ENCODE data around the gene PEPD. TPM values are rescaled to one million over a fixed set of nuclear protein-coding genes. Genes with fewer than 3 reads are reported as not detected.
A peak's percentile ranks its signal among the peaks of the same experiment; 100 is the strongest.

The PEPD gene
- total RNA-seq, 1 donor from 2014 or later: 15.0 TPM

DNA sequence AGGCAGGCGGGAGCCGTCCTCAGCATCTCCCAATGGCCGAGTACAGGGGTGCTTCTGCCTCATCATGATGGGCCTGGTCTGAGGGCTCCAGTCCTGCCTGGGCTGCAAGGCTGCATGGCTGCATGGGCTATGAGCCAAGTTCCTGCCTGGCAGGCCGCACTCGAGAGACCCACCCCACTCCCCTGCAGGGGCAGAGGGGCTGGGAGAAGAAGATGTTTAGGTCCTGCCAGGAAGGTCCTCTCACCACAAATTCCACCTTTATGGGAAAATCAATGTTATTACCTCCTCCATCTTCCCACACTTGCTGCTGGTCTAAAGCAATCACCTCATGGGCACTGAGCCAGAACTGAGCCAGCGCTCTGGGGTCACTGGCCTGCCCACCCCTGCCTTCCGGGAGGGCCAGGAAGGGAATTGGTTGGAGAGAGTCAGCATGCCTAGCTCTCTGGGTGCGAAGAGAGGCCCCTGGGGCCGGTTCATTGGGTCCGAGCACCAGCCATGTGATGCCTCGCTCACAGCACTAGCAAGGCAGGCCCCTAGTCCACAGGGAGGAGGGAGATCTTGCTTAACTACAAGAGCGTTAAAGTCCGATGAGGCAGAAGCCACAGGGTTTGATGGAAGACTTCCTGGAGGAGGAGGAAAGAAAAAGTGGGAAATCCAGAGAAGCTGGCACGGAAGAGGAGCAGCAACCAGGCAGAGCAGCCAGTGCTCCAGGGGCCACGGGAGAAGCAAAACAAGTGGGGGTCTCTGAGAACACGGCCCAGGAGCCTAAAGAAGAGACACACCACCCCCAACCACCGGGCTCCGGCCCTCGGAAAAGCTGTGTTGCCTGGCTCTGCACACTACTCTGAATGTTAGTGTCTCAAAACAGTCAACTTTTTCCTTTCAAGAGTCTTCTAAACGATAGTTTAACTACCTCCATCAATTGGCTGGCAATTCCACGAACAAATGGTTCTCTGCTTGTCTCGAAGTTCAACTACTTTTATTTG is 84.9 kb downstream of the PEPD start:
- no peaks in the 10 kb centered on the region for H3K9me3 Mint-ChIP-seq
- intact Hi-C loops (cut with micrococcal nuclease): no loop called here
- H3K4me1 Mint-ChIP-seq (ENCODE audit: low read depth): no peaks in the 10 kb centered on the region
- H3K36me3 Mint-ChIP-seq (ENCODE audit: low read depth): no peaks in the 10 kb centered on the region
- no peak overlapping the region for H3K4me3 Mint-ChIP-seq
- H3K27ac Mint-ChIP-seq: no peak overlapping the region
- no peak for DNase-seq (ENCODE audit: low spot score)
- H3K27me3 Mint-ChIP-seq (ENCODE audit: insufficient read depth): no peaks in the 10 kb centered on the region

DNA sequence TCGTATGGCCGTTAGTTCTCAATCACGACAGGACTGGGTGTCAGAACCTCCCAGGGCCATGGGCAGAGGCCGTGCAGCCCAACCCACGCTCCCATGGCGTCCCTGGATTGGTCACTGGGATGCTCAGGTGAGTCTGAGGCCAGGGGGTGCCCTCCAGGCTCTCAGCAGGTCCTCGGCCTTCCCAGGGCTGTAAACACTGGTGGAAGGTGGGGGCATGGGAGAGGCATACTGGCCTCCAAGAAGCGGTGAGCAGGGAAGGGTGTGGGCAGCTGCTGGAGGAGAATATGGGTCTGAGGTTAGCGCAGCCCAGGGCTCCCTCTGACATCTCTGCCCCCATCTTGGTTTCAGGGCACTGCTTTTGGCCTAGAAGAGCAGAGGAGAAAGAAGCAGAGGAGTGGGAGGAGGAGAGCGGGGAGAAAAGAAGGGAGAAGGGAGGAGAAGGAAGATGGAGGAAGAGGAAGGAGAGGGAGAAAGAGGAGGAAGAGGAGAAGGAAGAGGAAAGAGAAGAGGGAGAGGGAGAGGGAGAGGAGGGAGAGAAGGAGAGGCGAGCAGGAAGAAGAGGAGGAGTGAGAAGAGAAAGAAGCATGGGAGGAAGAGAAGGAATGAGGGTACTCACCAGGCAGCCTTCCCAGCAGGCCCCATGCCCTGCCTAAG is 85.8 kb downstream of the PEPD start:
- H3K27ac Mint-ChIP-seq: no peak overlapping the region
- H3K36me3 Mint-ChIP-seq (ENCODE audit: low read depth): no peaks in the 10 kb centered on the region
- no peak for DNase-seq (ENCODE audit: low spot score)
- H3K27me3 Mint-ChIP-seq (ENCODE audit: insufficient read depth): no peaks in the 10 kb centered on the region
- intact Hi-C loops (cut with micrococcal nuclease): no loop called here
- peaks cover under 1% of the 10 kb centered on the region for H3K4me1 Mint-ChIP-seq (ENCODE audit: low read depth)
- H3K4me3 Mint-ChIP-seq: no peak overlapping the region
- H3K9me3 Mint-ChIP-seq: no peaks in the 10 kb centered on the region

DNA sequence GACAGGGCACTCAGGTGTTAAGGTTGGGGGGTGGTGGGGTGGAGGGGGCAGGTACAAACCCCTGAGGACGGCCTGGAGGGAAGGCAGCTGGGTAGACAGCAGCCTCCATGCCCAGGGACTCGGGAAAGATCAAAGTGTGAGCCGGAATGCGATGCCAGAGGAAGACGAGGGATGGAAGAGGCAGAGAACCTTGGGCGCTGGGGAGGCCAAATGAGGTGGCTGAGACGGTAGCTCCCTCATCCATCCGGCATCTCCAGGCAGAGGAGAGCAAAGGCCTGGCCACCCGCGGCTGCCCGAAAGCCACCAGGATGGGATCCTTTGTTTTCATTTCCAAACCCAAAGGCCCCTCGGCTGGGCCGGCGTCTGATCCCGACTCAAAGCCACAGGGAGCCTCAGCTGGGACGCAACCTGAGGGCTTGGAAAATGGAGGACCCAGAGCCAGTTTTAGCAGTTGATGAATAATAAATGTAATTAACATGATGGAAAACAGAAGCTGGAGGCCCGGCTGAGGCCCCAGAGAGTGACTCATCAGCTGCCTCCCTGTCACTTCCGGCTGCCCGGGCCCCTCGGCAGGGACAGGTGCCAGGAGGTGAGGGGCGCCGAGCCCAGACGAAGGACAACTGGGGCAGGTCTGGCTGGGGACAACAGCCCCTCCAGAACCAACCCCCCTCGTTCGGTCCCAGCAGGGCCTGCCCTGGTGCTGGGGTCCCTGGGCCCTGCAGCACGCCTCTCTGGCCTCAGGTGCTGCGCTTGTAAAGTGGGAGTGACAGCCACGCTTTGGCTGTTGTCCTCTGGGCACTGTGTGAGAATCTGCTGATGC is 86.5 kb downstream of the PEPD start:
- peaks cover 6% of the 10 kb centered on the region for H3K4me1 Mint-ChIP-seq (ENCODE audit: low read depth)
- H3K27ac Mint-ChIP-seq: no peak overlapping the region
- intact Hi-C loops (cut with micrococcal nuclease): no loop called here
- no peak for DNase-seq (ENCODE audit: low spot score)
- H3K4me3 Mint-ChIP-seq: no peak overlapping the region
- H3K36me3 Mint-ChIP-seq (ENCODE audit: low read depth): no peaks in the 10 kb centered on the region
- peaks cover 2% of the 10 kb centered on the region for H3K27me3 Mint-ChIP-seq (ENCODE audit: insufficient read depth)
- no peaks in the 10 kb centered on the region for H3K9me3 Mint-ChIP-seq

DNA sequence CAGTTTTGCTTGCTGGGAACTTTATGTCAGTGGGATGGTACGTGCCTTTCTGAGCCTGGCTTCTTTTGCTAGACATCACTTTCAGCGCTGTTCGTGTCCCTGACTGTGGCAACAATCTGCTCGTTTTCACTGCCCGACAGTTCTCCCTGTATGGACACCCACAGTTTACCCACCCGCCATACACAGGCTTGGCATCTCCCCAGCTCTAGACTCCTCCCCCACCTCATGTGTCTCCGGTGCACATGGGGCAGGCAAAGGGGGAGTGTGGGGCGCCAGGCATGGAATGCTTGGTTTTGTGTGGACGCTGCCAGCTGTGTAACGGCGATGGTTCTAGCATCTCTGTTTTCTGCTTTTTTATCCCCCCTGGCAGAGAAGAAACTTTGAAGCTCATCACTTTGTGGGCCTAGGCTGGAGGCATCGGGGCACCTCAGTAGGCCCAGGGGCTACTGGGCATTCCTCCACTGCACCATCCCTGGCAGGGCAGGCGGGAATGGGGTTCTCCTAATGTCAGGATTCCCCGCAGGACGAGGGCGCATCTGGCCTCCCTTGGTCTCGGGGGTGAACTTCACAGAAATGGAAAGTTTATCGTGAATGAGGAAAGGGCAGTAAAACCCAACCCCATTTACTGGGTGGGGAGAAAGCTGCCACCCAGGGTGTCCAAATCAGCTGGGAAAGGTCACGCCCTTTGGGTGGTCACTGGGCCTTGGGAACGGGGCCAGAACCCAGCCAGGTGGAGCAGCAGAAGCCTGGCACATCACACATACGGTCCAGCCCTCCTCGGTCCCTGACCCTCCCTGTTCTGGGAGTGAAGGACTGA is 87.3 kb downstream of the PEPD start:
- intact Hi-C loops (cut with micrococcal nuclease): no loop called here
- no peak for DNase-seq (ENCODE audit: low spot score)
- H3K27me3 Mint-ChIP-seq (ENCODE audit: insufficient read depth): peaks cover 2% of the 10 kb centered on the region
- peaks cover 6% of the 10 kb centered on the region for H3K4me1 Mint-ChIP-seq (ENCODE audit: low read depth)
- H3K27ac Mint-ChIP-seq: no peak overlapping the region
- no peak overlapping the region for H3K4me3 Mint-ChIP-seq
- H3K9me3 Mint-ChIP-seq: no peaks in the 10 kb centered on the region
- H3K36me3 Mint-ChIP-seq (ENCODE audit: low read depth): no peaks in the 10 kb centered on the region

DNA sequence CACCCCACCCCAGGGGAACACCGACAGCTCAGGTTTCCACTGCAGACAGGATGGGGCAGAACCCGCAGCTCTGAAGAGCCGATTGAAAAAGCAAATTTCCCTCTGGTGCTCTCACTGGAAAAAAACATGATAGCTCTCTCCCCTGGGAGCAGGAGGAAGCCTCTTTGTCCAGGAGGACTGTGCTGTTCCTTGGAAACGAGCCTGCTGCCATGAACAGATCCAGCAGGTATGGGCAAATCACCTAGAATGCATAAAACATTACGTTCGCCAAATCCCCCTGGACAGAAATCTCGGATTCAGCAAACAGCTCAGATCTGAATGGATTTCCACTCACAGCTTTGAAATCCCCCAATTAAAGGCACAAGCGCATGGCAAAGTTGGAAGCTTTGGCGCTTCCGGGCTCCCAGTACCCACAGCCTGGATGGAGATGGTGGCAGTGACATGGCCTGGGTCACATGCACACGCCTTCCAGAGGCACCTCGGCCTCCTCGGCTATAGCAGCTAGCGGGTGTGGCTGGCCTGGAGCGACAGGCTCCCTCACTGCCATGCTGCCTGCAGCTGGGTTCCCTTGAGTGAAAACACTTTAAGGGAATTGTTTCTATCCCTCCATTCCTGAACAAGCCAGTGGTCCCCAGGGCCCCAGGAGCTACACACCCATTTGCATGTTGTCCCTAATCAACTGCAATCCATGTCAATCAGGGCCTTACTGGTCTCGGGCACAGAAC is 89.0 kb downstream of the PEPD start:
- Mint-ChIP-seq H3K9me3 (no peaks in the 10 kb centered on the region), H3K27me3 (ENCODE audit: insufficient read depth) (peaks cover 2% of the 10 kb centered on the region), H3K36me3 (ENCODE audit: low read depth) (no peaks in the 10 kb centered on the region), H3K4me3 (no peak overlapping the region), H3K4me1 (ENCODE audit: low read depth) (peaks cover 6% of the 10 kb centered on the region), H3K27ac (no peak overlapping the region)
- intact Hi-C loops (cut with micrococcal nuclease): no loop called here
- no peak for DNase-seq (ENCODE audit: low spot score)

DNA sequence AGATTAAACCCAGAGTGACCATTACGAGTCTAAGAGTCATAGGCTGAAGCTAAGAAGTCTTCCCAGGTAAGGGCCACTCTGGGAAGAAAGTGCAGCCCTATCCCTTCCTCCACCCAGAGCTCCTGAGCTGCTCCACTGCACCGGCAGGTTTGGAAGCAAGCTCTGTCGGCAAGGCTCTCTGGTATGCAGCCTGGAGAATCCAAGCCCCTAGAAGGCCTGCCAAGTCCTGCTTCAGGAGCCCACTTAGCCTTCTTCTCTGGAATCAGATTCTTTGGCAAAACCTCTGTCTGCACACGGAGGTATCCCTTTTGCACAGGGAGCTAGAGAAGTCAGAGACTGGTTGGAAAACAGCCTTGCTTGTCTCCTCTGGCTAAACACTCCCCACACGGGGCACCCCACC is 89.6 kb downstream of the PEPD start:
- Mint-ChIP-seq H3K4me1 (ENCODE audit: low read depth) (peaks cover 6% of the 10 kb centered on the region), H3K27ac (no peak overlapping the region), H3K9me3 (no peaks in the 10 kb centered on the region), H3K4me3 (no peak overlapping the region), H3K36me3 (ENCODE audit: low read depth) (no peaks in the 10 kb centered on the region), H3K27me3 (ENCODE audit: insufficient read depth) (peaks cover 2% of the 10 kb centered on the region)
- intact Hi-C loops (cut with micrococcal nuclease): no loop called here
- DNase-seq (ENCODE audit: low spot score): no peak

DNA sequence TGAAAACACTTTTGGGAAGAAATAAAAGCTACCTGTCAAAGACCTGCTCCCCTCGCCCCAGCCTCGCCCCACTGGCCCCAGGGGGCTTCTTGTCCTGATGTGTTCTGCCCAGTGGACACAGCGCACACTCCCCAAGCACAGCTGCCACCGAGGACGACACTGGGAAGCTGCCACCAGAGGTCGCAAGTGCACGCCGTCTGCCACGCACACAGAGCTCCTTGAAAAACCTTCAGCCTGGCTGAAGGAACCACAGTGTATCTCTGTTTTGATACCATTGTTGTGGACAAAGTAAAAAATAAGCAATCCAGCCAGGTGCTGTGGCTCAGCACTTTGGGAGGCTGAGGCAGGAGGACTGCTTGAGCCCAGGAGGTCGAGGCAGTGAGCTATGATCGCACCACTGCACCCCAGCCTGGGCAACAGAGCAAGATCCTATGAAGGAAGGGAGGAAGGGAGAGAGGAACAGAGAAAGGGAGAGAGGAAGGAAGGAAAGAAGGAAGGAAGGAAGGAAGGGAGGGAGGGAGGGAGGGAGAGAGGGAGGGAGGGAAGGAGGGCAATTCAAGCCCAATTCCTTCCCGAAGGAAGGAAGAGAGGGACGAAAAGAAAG is 90.8 kb downstream of the PEPD start:
- DNase-seq (ENCODE audit: low spot score): peak; percentile 37
- no peak overlapping the region for H3K27ac Mint-ChIP-seq
- H3K9me3 Mint-ChIP-seq: no peaks in the 10 kb centered on the region

DNA sequence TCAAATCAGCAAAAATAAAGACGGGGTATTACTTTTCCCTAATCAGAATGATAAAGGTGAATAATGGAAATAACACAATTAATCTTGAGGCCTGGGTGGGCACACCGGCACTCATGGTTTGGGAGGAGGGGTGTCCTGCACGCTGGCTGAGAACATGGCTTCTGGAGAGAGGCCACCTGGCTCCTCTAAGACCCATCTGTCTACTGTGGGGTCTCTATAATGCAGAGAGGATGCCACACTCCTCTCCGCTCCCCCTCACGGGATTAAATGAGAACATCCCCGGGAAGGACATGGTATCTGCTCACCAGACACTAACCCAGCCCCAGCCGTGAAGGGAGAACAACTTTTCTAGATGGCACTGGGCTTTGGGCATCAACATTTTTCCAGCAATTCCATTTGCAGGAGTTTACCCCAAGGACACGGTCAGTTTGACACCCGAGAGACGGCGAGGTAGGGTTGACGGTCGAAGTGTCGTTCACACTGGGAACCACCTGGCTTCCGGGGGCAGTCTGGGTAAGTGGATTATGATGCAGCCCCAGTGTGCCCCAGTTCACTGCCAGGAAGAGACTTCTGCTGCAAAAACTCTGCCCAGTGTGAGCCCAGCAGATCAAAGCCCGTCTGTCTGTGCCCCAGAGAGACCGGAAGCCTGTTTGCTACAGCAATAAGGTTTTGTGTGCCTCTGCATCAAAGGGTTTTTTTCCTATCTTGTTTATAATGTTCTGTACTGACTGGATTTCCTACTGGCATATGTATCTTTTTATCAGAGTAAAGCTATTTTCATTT is 91.5 kb downstream of the PEPD start:
- intact Hi-C loops (cut with micrococcal nuclease): no loop called here
- peaks cover 2% of the 10 kb centered on the region for H3K27me3 Mint-ChIP-seq (ENCODE audit: insufficient read depth)
- no peak for DNase-seq (ENCODE audit: low spot score)
- no peak overlapping the region for H3K27ac Mint-ChIP-seq
- H3K4me3 Mint-ChIP-seq: no peak overlapping the region
- H3K4me1 Mint-ChIP-seq (ENCODE audit: low read depth): peaks cover 6% of the 10 kb centered on the region
- H3K36me3 Mint-ChIP-seq (ENCODE audit: low read depth): no peaks in the 10 kb centered on the region
- H3K9me3 Mint-ChIP-seq: no peaks in the 10 kb centered on the region

More for the DNA sequence above, 90.8 kb downstream of the PEPD start:
- peaks cover 6% of the 10 kb centered on the region for H3K4me1 Mint-ChIP-seq (ENCODE audit: low read depth)
- intact Hi-C loops (cut with micrococcal nuclease): no loop called here
- H3K4me3 Mint-ChIP-seq: no peak overlapping the region
- no peaks in the 10 kb centered on the region for H3K36me3 Mint-ChIP-seq (ENCODE audit: low read depth)
- H3K27me3 Mint-ChIP-seq (ENCODE audit: insufficient read depth): peaks cover 2% of the 10 kb centered on the region

DNA sequence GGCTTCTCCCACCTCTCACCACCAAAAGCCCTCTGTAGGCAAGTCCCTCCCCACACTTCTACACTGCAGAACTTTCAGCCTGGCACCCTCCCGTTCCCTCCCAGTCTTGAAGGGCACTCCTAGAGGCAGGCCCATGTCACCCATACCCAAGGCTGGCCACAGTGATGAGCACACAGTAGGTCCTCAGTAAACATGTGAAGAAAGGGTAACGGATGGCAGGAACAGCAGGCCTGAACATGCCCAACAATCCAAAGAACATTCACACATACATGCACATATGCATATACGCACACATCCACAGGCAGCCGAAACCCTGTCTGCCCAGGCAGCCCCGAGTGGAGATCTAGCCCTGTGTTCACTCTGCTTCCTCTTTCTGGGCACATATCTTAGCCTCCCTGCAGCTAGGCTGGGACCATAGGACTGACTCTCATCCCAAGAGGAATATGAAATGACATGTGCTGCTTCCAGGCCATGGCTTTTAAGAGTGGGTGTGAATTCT is 92.9 kb downstream of the PEPD start:
- no peaks in the 10 kb centered on the region for H3K9me3 Mint-ChIP-seq
- intact Hi-C loops (cut with micrococcal nuclease): no loop called here
- DNase-seq (ENCODE audit: low spot score): no peak
- no peak overlapping the region for H3K4me3 Mint-ChIP-seq
- H3K27ac Mint-ChIP-seq: no peak overlapping the region
- H3K36me3 Mint-ChIP-seq (ENCODE audit: low read depth): no peaks in the 10 kb centered on the region
- H3K4me1 Mint-ChIP-seq (ENCODE audit: low read depth): peaks cover 6% of the 10 kb centered on the region
- H3K27me3 Mint-ChIP-seq (ENCODE audit: insufficient read depth): peaks cover 2% of the 10 kb centered on the region

DNA sequence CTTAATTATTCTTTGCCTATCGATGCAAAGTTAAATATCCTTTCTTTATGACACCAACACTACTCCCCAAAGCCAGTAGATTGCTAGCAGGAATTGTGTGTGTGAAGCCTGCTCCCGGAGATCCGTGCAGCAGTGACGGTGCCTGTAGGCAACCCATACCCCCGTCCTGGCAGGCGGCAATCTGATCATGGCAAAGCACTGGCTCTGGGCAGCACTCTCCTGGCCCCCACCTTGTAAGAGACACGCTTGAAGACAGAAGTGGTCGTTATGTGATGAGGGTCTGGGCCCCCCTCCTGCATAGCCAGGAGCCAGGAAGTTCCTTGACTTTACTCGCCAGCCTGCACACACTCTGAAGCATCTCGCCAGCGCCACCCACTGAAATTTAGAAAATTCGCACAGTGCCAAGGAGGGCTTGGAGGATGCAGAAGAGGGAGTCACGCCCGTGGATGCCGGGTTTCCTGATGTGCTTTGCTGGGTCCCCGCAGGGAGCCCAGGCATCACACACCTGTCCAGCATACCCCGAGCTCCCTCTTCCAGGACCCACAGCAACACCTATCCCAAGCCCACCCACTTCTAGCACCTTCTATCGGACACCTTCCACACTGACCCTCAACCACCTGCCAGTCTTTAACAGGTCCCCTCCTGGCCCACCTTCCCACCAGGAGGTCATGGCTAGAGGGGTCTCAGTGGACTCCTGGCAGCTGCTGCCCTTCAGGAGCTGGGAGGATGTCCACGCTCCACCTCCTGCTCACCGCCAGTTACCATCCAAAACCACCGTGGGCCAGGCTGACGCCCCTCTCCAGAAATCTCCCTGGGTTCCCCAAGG is 93.6 kb downstream of the PEPD start:
- H3K27ac Mint-ChIP-seq: no peak overlapping the region
- no peaks in the 10 kb centered on the region for H3K36me3 Mint-ChIP-seq (ENCODE audit: low read depth)
- H3K27me3 Mint-ChIP-seq (ENCODE audit: insufficient read depth): peaks cover 2% of the 10 kb centered on the region
- intact Hi-C loops (cut with micrococcal nuclease): no loop called here
- H3K9me3 Mint-ChIP-seq: no peaks in the 10 kb centered on the region
- DNase-seq (ENCODE audit: low spot score): no peak
- no peak overlapping the region for H3K4me3 Mint-ChIP-seq
- peaks cover 6% of the 10 kb centered on the region for H3K4me1 Mint-ChIP-seq (ENCODE audit: low read depth)
